TTC549 (cell line): ENCODE data around the gene DMPK.
A peak's percentile ranks its signal among the peaks of the same experiment; 100 is the strongest.
"Not testable (repeated sequence)": the region's sequence is repeated elsewhere in the genome, so short reads cannot be mapped to it uniquely, and the experiment has no call there.

Source experiments
- FAIRE-seq: peaks from 2 replicates; lab custom pipeline; 2012; peaks lifted over from hg19 to GRCh38; lab: Jason Lieb, UNC

Gene DMPK

GRCh38 chr19:45814851-45815480, 32.7 kb upstream of the DMPK start, which contains the start of gene RSPH6A:
TSS of gene RSPH6A (minus strand) at chr19:45815308. CDS start at chr19:45815176, 132 bp downstream.
- no peak for FAIRE-seq

GRCh38 chr19:45814166-45814780, 32.0 kb upstream of the DMPK start:
- no peak for FAIRE-seq

- FAIRE-seq = no peak
These were observed 30.0 kb upstream of the DMPK start for GRCh38 chr19:45812297-45812696.

GRCh38 chr19:45809643-45810159, 27.4 kb upstream of the DMPK start:
- no peak for FAIRE-seq

GRCh38 chr19:45805719-45806118, 23.4 kb upstream of the DMPK start:
- FAIRE-seq = no peak

GRCh38 chr19:45804959-45805230, 22.6 kb upstream of the DMPK start:
- FAIRE-seq = no peak

GRCh38 chr19:45804140-45804958, 22.1 kb upstream of the DMPK start:
- FAIRE-seq = no peak

- no peak for FAIRE-seq
These were observed 19.4 kb upstream of the DMPK start for GRCh38 chr19:45801603-45802175.

GRCh38 chr19:45800070-45800553, 17.8 kb upstream of the DMPK start:
- FAIRE-seq = no peak

GRCh38 chr19:45799541-45799940, 17.3 kb upstream of the DMPK start:
- not testable (repeated sequence) for FAIRE-seq

- peak; percentile 61 for FAIRE-seq
These were observed 16.8 kb upstream of the DMPK start for GRCh38 chr19:45798995-45799517.

- no peak for FAIRE-seq
These were observed 12.3 kb upstream of the DMPK start for GRCh38 chr19:45794627-45795026.

GRCh38 chr19:45793876-45794275, 11.6 kb upstream of the DMPK start:
- FAIRE-seq = no peak

GRCh38 chr19:45793178-45793564, 10.9 kb upstream of the DMPK start:
- FAIRE-seq = no peak

- peak; percentile 95 for FAIRE-seq
These were observed 10.3 kb upstream of the DMPK start, which contains the start of gene DMWD for GRCh38 chr19:45792470-45793177. TSS of gene DMWD (minus strand) at chr19:45792845. CDS start at chr19:45792756, 89 bp downstream.

GRCh38 chr19:45791744-45792469, 9.6 kb upstream of the DMPK start:
- no peak for FAIRE-seq

- no peak for FAIRE-seq
These were observed 8.7 kb upstream of the DMPK start for GRCh38 chr19:45790942-45791341.

- no peak for FAIRE-seq
These were observed 6.9 kb upstream of the DMPK start for GRCh38 chr19:45789035-45789786.

GRCh38 chr19:45786533-45786894, 4.2 kb upstream of the DMPK start:
- no peak for FAIRE-seq

- no peak for FAIRE-seq
These were observed 3.7 kb upstream of the DMPK start for GRCh38 chr19:45785781-45786532.
